IMR-90 (cell line): ENCODE measurements around the gene CD99. TPM values are rescaled to one million over a fixed set of nuclear protein-coding genes. Genes with fewer than 3 reads are reported as not detected.

Source experiments
- ATAC-seq: fragments of 200-7000 bp; cut with Tn5 transposase; 2 replicates; pipeline ENCODE4 v1.9.1; 2020; ENCODE audit warnings: low read depth, mild to moderate bottlenecking, moderate library complexity
- BruUV-seq: library from RNA; stranded (reverse); fragments of 400-500 nt; replicated peaks from 2 replicates; lab custom pipeline; 2021; lab: Mats Ljungman, UMichigan
- CTCF ChIA-PET: fragments of 300-600 bp; formaldehyde crosslinking; extraction: SDS; loops from one replicate; lab custom pipeline; 2021; ENCODE audit warnings: antibody characterized with exemption; lab: Yijun Ruan, JAX
- POLR2A ChIA-PET: fragments of 300-600 bp; sonication (Branson Sonifier 250); formaldehyde crosslinking; loops from one replicate; lab custom pipeline; 2022; ENCODE audit warnings: antibody characterized with exemption; ENCODE audit not compliant: unreplicated experiment; lab: Charles Lee
- DNase-seq: peaks from one replicate; pipeline ENCODE4 v3.0.0; 2013
- H2AFZ ChIP-seq: replicated peaks from 2 replicates; pipeline ENCODE3; 2013; ENCODE audit warnings: low read length, mild to moderate bottlenecking; ENCODE audit not compliant: poor library complexity
- H2AK5ac ChIP-seq: 2 replicates; pipeline ENCODE4 v1.6.1; 2013; ENCODE audit warnings: low read depth, low read length, inconsistent platforms
- H2AK9ac ChIP-seq: replicated peaks from 2 replicates; pipeline ENCODE3; 2013; ENCODE audit warnings: mild to moderate bottlenecking, low read depth, low read length, moderate library complexity; ENCODE audit not compliant: poor library complexity
- H2BK120ac ChIP-seq: 2 replicates; pipeline ENCODE4 v1.6.1; 2013; ENCODE audit warnings: low read depth, low read length, inconsistent platforms
- H2BK15ac ChIP-seq: 3 replicates; pipeline ENCODE4 v1.6.1; 2013; ENCODE audit warnings: low read depth, low read length, inconsistent platforms
- H2BK20ac ChIP-seq: 2 replicates; pipeline ENCODE4 v1.6.1; 2013; ENCODE audit warnings: low read depth, mild to moderate bottlenecking, inconsistent platforms, low read length, moderate library complexity
- H2BK5ac ChIP-seq: 2 replicates; pipeline ENCODE4 v1.6.1; 2013; ENCODE audit warnings: mild to moderate bottlenecking, low read depth, low read length, inconsistent platforms; ENCODE audit not compliant: poor library complexity, severe bottlenecking
- H3K14ac ChIP-seq: replicated peaks from 2 replicates; pipeline ENCODE4 v1.6.1; 2013; ENCODE audit warnings: low read depth, low read length, inconsistent platforms
- H3K18ac ChIP-seq: 2 replicates; pipeline ENCODE4 v1.6.1; 2013; ENCODE audit warnings: low read depth, low read length, control low read depth
- H3K23ac ChIP-seq: 2 replicates; pipeline ENCODE4 v1.6.1; 2013; ENCODE audit warnings: low read depth, low read length, inconsistent platforms
- H3K27ac ChIP-seq: 2 replicates; pipeline ENCODE4 v1.5.1; 2013; ENCODE audit warnings: mild to moderate bottlenecking, control low read depth, low read length; ENCODE audit not compliant: insufficient read depth
- H3K27me3 ChIP-seq: 2 replicates; pipeline ENCODE4 v1.6.1; 2013; ENCODE audit warnings: low read length; ENCODE audit not compliant: control insufficient read depth, insufficient read depth
- H3K36me3 ChIP-seq: 2 replicates; pipeline ENCODE4 v1.6.1; 2013; ENCODE audit warnings: low read length, mixed read lengths; ENCODE audit not compliant: control insufficient read depth, insufficient read depth
- H3K4ac ChIP-seq: 2 replicates; pipeline ENCODE4 v1.6.1; 2013; ENCODE audit warnings: low read depth, low read length, inconsistent platforms
- H3K4me1 ChIP-seq: 2 replicates; pipeline ENCODE4 v1.6.1; 2013; ENCODE audit warnings: low read length, mixed read lengths; ENCODE audit not compliant: control insufficient read depth, insufficient read depth
- H3K4me2 ChIP-seq: 2 replicates; pipeline ENCODE4 v1.6.1; 2013; ENCODE audit warnings: low read depth, mild to moderate bottlenecking, control low read depth, low read length, moderate library complexity
- H3K4me3 ChIP-seq: 2 replicates; pipeline ENCODE4 v1.5.1; 2013; ENCODE audit warnings: low read depth, mild to moderate bottlenecking, control low read depth, low read length, moderate library complexity; ENCODE audit not compliant: insufficient read depth
- H3K56ac ChIP-seq: 2 replicates; pipeline ENCODE4 v1.6.1; 2013; ENCODE audit warnings: low read length, inconsistent platforms; ENCODE audit not compliant: insufficient read depth; ENCODE audit errors: extremely low read depth
- H3K79me1 ChIP-seq, 2 experiments: 2 replicates each; pipeline ENCODE4 v1.6.1; 2013; ENCODE audit warnings: low read length in 2 of 2, inconsistent platforms in 1 of 2, low read depth in 1 of 2
- H3K9ac ChIP-seq: 2 replicates; pipeline ENCODE4 v1.6.1; 2013; ENCODE audit warnings: low read depth, low read length, control low read depth
- H3K9me1 ChIP-seq: 2 replicates; pipeline ENCODE4 v1.6.1; 2013; ENCODE audit warnings: low read length, inconsistent platforms; ENCODE audit not compliant: insufficient read depth
- H3K9me3 ChIP-seq: 2 replicates; pipeline ENCODE4 v1.6.1; 2013; ENCODE audit warnings: low read length; ENCODE audit not compliant: control insufficient read depth, insufficient read depth
- H4K20me1 ChIP-seq: 2 replicates; pipeline ENCODE4 v1.6.1; 2013; ENCODE audit warnings: low read length, inconsistent platforms; ENCODE audit not compliant: insufficient read depth
- H4K5ac ChIP-seq: 2 replicates; pipeline ENCODE4 v1.6.1; 2013; ENCODE audit warnings: mild to moderate bottlenecking, low read depth, low read length, control low read depth
- H4K8ac ChIP-seq, 2 experiments: 2 replicates each; pipeline ENCODE4 v1.6.1; 2013; ENCODE audit warnings: low read depth in 2 of 2, low read length in 2 of 2, control low read depth in 1 of 2, inconsistent platforms in 1 of 2
- H4K91ac ChIP-seq: 2 replicates; pipeline ENCODE4 v1.6.1; 2013; ENCODE audit warnings: low read depth, low read length, inconsistent platforms; ENCODE audit not compliant: insufficient read depth
- SMC3 ChIP-seq: fragments of 150-350 bp; IDR thresholded peaks from 2 replicates; pipeline ENCODE4 v1.6.1; 2016; ENCODE audit warnings: low read depth, mild to moderate bottlenecking, antibody characterized with exemption, low read length, moderate library complexity
- WGBS, 2 experiments: methylation state at CpG; one replicate each; pipeline versions ENCODE4 v1.1.5 to v1.1.7; 2013; ENCODE audit warnings: missing lambda C conversion rate in 2 of 2; ENCODE audit not compliant: insufficient read length in 1 of 2; ENCODE audit errors: extremely low coverage in 2 of 2; 5-methylcytosine and 5-hydroxymethylcytosine counted together
- dilution Hi-C: fragments of 300-500 bp; cut with HindIII; formaldehyde crosslinking; loops from one replicate; pipeline ENCODE4 v1.14.3; 2018; ENCODE audit warnings: low sequenced_read_pairs; ENCODE audit not compliant: unreplicated experiment
- in situ Hi-C: fragments of 300-500 bp; cut with MboI; formaldehyde crosslinking; loops from 3 replicates; pipeline ENCODE4 v1.14.3; 2019; ENCODE audit warnings: low sequenced_read_pairs, inconsistent platforms, mixed read lengths
- intact Hi-C: fragments of 100-400 bp; cut with micrococcal nuclease; formaldehyde crosslinking; loops from 2 replicates; pipeline ENCODE4 v1.10.0; 2022
- polyA plus RNA-seq, 3 experiments: library from polyadenylated mRNA; depleted of rRNA; stranded (reverse); fragments of >200 nt; gene quantifications; 2 replicates each; pipeline ENCODE4 v1.2.3, GENCODE V29; 2012; ENCODE audit warnings: low replicate concordance in 1 of 3
- total RNA-seq: library from RNA; depleted of rRNA; stranded (reverse); fragments of >200 nt; gene quantifications from 2 replicates; pipeline ENCODE4 v1.2.3, GENCODE V29; 2012

CD99 gene
- total and polyA plus RNA-seq, 2 of the 4 experiments (the other 2 are of a cell fraction): 102 to 369 TPM

DNA sequence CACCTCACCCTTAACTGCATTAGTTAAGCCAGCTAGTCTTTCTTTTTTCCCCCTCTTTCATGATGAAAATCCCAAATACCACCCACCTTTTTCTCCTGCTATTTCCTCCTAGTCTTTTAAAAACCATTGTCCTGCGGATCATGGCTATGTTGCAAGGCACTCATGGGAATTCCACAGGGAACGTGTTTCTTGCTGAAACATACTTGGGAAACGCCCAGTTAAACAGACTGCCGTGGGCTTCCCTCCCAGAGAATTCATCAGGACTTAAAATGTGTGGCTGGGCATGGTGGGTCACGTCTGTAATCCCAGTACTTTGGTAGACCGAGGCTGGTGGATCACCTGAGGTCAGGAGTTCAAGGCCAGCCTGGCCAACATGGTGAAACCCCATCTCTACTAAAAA is 92.9 kb downstream of the CD99 start:
- in situ Hi-C loops (no loop called here), dilution Hi-C loops (no loop called here), intact Hi-C loops (no loop called here)
- H3K9me3 ChIP-seq: no peaks in the 10 kb centered on the region
- H4K8ac ChIP-seq: no peak overlapping the region
- no peak overlapping the region for H2BK5ac ChIP-seq
- no peak overlapping the region for H4K91ac ChIP-seq
- no peaks in the 10 kb centered on the region for H3K9me1 ChIP-seq
- H3K4me1 ChIP-seq: no peaks in the 10 kb centered on the region
- WGBS, 2 experiments: no CpG with 5 or more reads among the region's 6 CpGs
- H2AK9ac ChIP-seq: no peak overlapping the region
- H3K4me2 ChIP-seq: no peak overlapping the region
- ATAC-seq (no peak), DNase-seq (no peak)
- no peak overlapping the region for H3K4ac ChIP-seq
- H3K27ac ChIP-seq: no peak overlapping the region
- no peak overlapping the region for H2BK120ac ChIP-seq
- H3K79me1 ChIP-seq: no peaks in the 10 kb centered on the region
- H3K18ac ChIP-seq: no peak overlapping the region
- H3K27me3 ChIP-seq: peaks cover 5% of the 10 kb centered on the region; the same call in 1 of the 2 replicates
- H4K20me1 ChIP-seq: no peaks in the 10 kb centered on the region
- no peak overlapping the region for H2BK15ac ChIP-seq
- ChIA-PET POLR2A (no interaction called here), CTCF (no interaction called here)
- H4K5ac ChIP-seq: no peak overlapping the region
- no peak overlapping the region for H3K56ac ChIP-seq
- no peak overlapping the region for H3K14ac ChIP-seq
- H2AK5ac ChIP-seq: no peak overlapping the region
- no peak overlapping the region for H3K9ac ChIP-seq
- H2AFZ ChIP-seq: no peak overlapping the region
- H3K4me3 ChIP-seq: no peak overlapping the region
- no TSS peak for BruUV-seq
- no peaks in the 10 kb centered on the region for H3K36me3 ChIP-seq
- no peak overlapping the region for H2BK20ac ChIP-seq
- no peak overlapping the region for H3K23ac ChIP-seq
- TF ChIP-seq SMC3: no peak
